H1 (cell line): ENCODE results near the gene WDR26.

Experiments
- ATF2 ChIP-seq: IDR thresholded peaks from 2 replicates; pipeline ENCODE4 v1.6.1; 2012; ENCODE audit warnings: low read length, inconsistent platforms
- CTCF ChIP-seq, 3 experiments: IDR thresholded peaks; 1 replicate in 2 of 3; 2 replicates in 1 of 3; pipeline versions ENCODE4 v1.5.1 to v1.6.1; 2011; ENCODE audit warnings: low read length in 3 of 3, mild to moderate bottlenecking in 3 of 3, inconsistent platforms in 2 of 3, low read depth in 1 of 3, moderate library complexity in 1 of 3; ENCODE audit not compliant: insufficient read depth in 1 of 3; ENCODE audit errors: control extremely low read depth in 1 of 3
- EP300 ChIP-seq, 2 experiments: IDR thresholded peaks; 1 replicate in 1 of 2; 2 replicates in 1 of 2; pipeline ENCODE4 v1.6.1; 2011 to 2012; ENCODE audit warnings: low read depth in 2 of 2, low read length in 2 of 2, mild to moderate bottlenecking in 2 of 2, borderline replicate concordance in 1 of 2, inconsistent platforms in 1 of 2, moderate library complexity in 1 of 2
- GABPA ChIP-seq: IDR thresholded peaks from 2 replicates; pipeline ENCODE4 v1.6.1; 2011; ENCODE audit warnings: mild to moderate bottlenecking, low read length, moderate library complexity, borderline replicate concordance; ENCODE audit not compliant: insufficient read depth
- POLR2A ChIP-seq, 2 experiments: IDR thresholded peaks; 1 replicate in 1 of 2; 2 replicates in 1 of 2; pipeline ENCODE4 v1.6.1; 2011; ENCODE audit warnings: low read depth in 2 of 2, low read length in 2 of 2, mild to moderate bottlenecking in 2 of 2; ENCODE audit errors: control extremely low read depth in 1 of 2
- SIRT6 ChIP-seq: IDR thresholded peaks from one replicate; pipeline ENCODE4 v1.7.1; 2012; ENCODE audit warnings: low read length, inconsistent platforms
- TEAD4 ChIP-seq: IDR thresholded peaks from 2 replicates; pipeline ENCODE4 v1.6.1; 2012; ENCODE audit warnings: low read depth, low read length, inconsistent platforms, mixed read lengths

GRCh38 chr1:224356685-224357625 lies 77.6 kb downstream of the WDR26 start, which contains the start of gene CNIH4:
- TF ChIP-seq TEAD4 (no peak), POLR2A (IDR thresholded peaks at IDR 0.05; ENCODE audit: control extremely low read depth in 1 of 2, low read depth in 2 of 2, low read length in 2 of 2) (peak; percentile 71 to 84), SIRT6 (no peak), GABPA (no peak), EP300 (IDR thresholded peaks at IDR 0.05; ENCODE audit: borderline replicate concordance in 1 of 2, low read depth in 2 of 2, low read length in 2 of 2) (no peak), ATF2 (no peak), CTCF (IDR thresholded peaks at IDR 0.05; ENCODE audit: control extremely low read depth in 1 of 3, insufficient read depth in 1 of 3, low read depth in 1 of 3, low read length in 3 of 3) (no peak)
